Cardiac fibroblast (primary cell): Measurements from ENCODE around the gene DRAM2.
A peak's percentile ranks its signal among the peaks of the same experiment; 100 is the strongest.

Source experiments
- DNase-seq, 2 donors: peaks; one replicate each; pipeline versions ENCODE4 v3.0.0 to v3.0.0-alpha.2; 2010; ENCODE audit warnings: low read depth in 2 of 2
- H3K4me3 ChIP-seq, 2 donors: replicated peaks in 1 of 2; 1 replicate in 1 of 2; 2 replicates in 1 of 2; pipeline ENCODE4 v1.5.1; 2011; ENCODE audit warnings: low read depth in 2 of 2, low read length in 2 of 2, mild to moderate bottlenecking in 2 of 2, moderate library complexity in 1 of 2
- TF ChIP-seq, protein P1 (sequence below): IDR thresholded peaks from one replicate; pipeline ENCODE4 v1.5.1; 2011; ENCODE audit warnings: low read depth, mild to moderate bottlenecking, low read length, inconsistent platforms

The DRAM2 gene

DNA sequence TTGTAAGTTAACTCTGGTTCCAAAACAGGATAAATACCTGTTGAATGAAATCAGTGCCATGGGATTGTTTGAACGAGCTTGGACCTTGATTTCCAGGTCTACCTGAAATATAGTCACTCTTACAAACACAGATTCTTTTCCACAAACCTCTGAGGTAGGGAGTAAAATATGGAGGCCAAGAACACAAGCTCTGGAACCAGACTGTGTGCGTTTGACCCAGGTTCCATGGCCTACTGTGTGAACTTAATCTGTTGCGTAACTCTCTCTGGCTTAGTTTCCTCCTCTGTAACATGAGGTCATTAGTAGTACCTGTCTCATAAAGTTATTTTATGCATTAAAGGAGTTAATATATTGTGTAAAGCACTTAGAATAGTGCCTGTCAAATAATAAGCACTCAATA, 35.5 kb upstream of the DRAM2 start:
- no peak overlapping the region for H3K4me3 ChIP-seq
- no peak for DNase-seq
- TF ChIP-seq, protein P1, sequence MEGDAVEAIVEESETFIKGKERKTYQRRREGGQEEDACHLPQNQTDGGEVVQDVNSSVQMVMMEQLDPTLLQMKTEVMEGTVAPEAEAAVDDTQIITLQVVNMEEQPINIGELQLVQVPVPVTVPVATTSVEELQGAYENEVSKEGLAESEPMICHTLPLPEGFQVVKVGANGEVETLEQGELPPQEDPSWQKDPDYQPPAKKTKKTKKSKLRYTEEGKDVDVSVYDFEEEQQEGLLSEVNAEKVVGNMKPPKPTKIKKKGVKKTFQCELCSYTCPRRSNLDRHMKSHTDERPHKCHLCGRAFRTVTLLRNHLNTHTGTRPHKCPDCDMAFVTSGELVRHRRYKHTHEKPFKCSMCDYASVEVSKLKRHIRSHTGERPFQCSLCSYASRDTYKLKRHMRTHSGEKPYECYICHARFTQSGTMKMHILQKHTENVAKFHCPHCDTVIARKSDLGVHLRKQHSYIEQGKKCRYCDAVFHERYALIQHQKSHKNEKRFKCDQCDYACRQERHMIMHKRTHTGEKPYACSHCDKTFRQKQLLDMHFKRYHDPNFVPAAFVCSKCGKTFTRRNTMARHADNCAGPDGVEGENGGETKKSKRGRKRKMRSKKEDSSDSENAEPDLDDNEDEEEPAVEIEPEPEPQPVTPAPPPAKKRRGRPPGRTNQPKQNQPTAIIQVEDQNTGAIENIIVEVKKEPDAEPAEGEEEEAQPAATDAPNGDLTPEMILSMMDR = no peak

DNA sequence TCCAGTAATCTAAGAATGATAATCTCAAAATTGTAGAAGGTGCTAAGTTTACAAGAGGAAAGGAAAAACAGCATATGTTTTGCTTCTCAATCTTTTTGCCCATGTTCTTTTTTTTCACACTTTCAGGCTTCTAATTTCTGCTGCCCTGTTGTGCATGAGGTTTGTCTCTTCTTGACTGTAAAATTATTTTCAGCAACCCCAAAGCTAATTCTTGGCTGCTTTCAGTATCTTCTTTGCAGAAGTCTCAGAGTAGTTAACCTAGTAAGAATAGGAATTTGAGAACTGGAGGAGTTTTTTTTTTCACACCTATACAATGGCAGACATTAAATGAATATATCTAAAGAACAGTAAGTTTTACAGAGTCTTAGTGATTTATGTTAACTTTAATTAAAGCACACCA, 34.2 kb upstream of the DRAM2 start:
- TF ChIP-seq, protein P1 = no peak
- DNase-seq = no peak
- H3K4me3 ChIP-seq = no peak overlapping the region

DNA sequence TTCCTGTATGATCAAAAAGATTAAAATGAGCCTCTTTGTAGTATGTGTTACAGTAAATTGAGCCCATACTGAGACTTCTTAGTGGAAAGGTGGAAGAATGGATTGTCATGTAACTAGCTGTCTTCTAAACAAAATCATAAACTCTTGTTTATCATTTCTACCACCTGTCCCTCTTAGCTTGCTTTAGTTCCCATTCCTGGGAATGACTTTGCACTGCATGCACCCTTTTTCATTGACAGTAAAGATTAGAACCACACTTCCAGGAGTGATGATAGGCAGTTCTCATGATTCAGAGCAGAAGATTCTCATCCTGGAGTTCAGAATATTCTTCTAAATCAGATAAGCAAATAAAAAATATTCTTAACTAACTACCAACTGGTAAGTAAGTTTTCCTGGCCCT, 32.6 kb upstream of the DRAM2 start:
- no peak for DNase-seq
- TF ChIP-seq, protein P1 = no peak
- H3K4me3 ChIP-seq = no peak overlapping the region

DNA sequence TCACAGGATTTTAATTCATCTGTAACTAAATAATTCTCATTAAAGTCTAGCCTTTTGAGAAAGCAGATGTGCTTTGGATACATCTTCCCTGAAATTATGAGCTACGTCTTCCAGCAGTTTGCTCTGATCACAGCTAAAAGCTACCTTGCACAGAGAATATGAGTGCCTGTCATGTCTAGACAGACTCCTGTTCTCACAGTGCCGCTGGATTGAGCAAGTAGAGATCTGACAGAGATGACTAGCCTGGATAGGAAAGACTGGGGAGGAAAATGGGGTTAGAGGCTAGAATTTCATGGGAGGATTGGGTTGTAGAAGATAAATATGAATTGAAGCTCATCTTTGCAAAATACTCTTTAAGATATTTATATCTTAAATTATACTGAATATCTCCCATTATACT, 24.3 kb upstream of the DRAM2 start:
- no peak for DNase-seq
- no peak overlapping the region for H3K4me3 ChIP-seq
- TF ChIP-seq, protein P1 = no peak

DNA sequence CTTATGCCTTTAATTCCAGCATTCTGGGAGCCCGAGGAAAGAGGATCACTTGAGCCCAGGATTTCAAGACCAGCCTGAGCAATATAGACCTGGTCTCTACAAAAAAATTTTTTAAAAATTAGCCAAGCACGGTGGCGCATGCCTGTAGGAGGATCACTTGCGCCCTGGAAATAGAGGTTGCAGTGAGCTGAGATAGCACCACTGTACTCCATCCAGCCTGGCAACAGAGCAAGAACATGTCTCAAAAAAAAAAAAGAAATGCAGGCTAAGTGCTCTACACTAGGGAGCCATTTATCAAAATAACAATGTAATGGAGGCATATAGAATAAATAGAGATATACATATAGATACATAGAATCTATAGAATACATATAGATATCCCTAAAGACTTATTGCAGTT, 23.5 kb upstream of the DRAM2 start:
- TF ChIP-seq, protein P1 = no peak
- no peak overlapping the region for H3K4me3 ChIP-seq
- no peak for DNase-seq

DNA sequence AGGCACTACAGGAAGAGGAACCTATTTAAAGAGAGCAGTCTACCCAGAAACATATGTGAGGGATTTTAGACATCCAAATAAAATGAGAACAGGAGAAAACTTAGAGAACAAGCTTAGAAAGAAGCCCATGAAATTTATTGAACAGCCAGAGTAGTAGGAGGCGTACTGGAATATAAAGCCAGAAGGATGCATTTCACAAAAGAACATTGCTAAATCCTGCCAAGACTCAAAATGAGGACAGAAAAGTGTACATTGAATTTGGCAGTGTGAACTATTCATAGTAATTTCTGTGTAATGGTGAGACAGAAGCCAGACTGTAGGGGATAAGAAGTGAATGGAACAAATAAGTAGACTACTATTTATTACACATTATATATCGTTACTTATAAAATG, 22.6 kb upstream of the DRAM2 start:
- no peak overlapping the region for H3K4me3 ChIP-seq
- DNase-seq = no peak
- TF ChIP-seq, protein P1 = no peak

DNA sequence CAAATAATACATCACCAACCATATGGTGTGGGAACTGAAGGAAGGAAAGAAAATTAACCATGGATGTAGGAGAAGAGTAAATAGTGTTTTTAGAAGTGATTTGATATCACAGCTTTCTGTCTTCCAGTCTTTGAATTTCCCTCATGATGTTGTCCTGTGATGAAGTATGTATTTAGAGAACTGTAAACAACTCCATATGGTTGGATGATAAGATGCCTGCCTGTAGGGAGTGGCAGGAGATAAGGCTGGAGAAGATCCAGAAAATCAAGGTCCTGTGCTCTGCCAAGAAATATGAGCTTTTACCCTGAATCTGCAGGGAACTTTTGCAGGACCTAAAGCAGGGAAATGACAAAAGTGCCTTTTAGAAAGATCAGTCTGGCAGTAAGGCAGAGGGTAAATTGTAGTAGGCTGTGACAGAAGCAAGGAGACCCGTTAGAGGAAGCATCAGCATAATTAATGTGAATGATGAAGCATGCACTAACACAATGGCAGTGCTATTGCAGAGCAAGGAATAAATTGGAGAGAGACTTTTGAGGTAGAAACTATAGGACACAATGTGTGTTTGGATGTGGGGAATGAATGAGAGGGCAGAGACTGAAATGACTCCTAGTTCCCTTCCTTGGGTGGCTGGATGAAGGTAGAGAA, 22.1 kb upstream of the DRAM2 start:
- H3K4me3 ChIP-seq = no peak overlapping the region
- TF ChIP-seq, protein P1 = no peak
- DNase-seq = peak in 1 of 2 donors; percentile 40
